Left ventricle myocardium inferior (tissue), 1 donor: ENCODE measurements around the gene FBN1. TPM values are rescaled to one million over a fixed set of nuclear protein-coding genes. Genes with fewer than 3 reads are reported as not detected.

Experiments used
- DNase-seq: peaks from one replicate; pipeline ENCODE4 v3.0.0-alpha.2; 2020
- H3K27ac ChIP-seq: fragments of 200-600 bp; replicated peaks from 2 replicates; pipeline ENCODE4 v1.8.0; 2021
- H3K27me3 ChIP-seq: fragments of 200-600 bp; 2 replicates; pipeline ENCODE4 v1.8.0; 2021; ENCODE audit warnings: low read depth
- H3K36me3 ChIP-seq: fragments of 200-600 bp; 2 replicates; pipeline ENCODE4 v1.8.0; 2021
- H3K4me1 ChIP-seq: fragments of 200-600 bp; 2 replicates; pipeline ENCODE4 v1.8.0; 2021
- H3K4me3 ChIP-seq: fragments of 200-600 bp; 2 replicates; pipeline ENCODE4 v1.8.0; 2021; ENCODE audit warnings: mild to moderate bottlenecking, moderate library complexity
- H3K9me3 ChIP-seq: fragments of 200-600 bp; replicated peaks from 2 replicates; pipeline ENCODE4 v1.8.0; 2021
- intact Hi-C: fragments of 100-400 bp; cut with micrococcal nuclease; formaldehyde crosslinking; loops from one replicate; pipeline ENCODE4 v1.11.0; 2022
- total RNA-seq: library from RNA; stranded (reverse); fragmentation: NEBNext Ultra II Directional; extraction: Animal tissue kit (Norgen Biotek cat#: 25700); gene quantifications from one replicate; pipeline ENCODE4 v1.2.1, GENCODE V29; 2021
- TF ChIP-seq, protein P1 (sequence below): fragments of 200-600 bp; IDR thresholded peaks from 2 replicates; pipeline ENCODE4 v1.8.0; 2021; ENCODE audit warnings: antibody characterized with exemption, mild to moderate bottlenecking, borderline replicate concordance
- donor health status: DM: no; HTN: yes; CAD: no; lungs with severe emphysema.

FBN1 gene
- total RNA-seq, 1 donor from 2014 or later = 45.5 TPM

DNA sequence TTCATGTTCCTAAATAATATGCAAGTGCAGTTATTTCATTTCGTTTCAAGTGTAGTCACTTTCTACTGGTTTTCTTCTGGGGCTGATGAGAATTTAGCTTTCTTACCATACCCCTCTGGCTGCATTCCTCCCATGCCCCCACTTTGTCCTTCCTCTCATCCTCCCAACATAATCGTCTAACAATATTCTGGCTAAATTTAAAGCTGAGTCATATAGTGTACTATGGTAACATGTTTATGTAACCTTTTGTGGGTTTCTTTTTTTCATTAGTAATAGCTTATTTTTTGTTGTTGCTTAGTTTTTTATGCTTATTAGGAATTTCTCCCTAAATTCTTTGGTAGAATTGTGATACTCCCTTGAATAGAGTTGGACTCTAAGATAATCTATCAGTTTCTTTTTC lies 283.8 kb downstream of the FBN1 start:
- H3K4me3 ChIP-seq = no peak overlapping the region
- no peaks in the 10 kb centered on the region for H3K36me3 ChIP-seq
- TF ChIP-seq, protein P1, sequence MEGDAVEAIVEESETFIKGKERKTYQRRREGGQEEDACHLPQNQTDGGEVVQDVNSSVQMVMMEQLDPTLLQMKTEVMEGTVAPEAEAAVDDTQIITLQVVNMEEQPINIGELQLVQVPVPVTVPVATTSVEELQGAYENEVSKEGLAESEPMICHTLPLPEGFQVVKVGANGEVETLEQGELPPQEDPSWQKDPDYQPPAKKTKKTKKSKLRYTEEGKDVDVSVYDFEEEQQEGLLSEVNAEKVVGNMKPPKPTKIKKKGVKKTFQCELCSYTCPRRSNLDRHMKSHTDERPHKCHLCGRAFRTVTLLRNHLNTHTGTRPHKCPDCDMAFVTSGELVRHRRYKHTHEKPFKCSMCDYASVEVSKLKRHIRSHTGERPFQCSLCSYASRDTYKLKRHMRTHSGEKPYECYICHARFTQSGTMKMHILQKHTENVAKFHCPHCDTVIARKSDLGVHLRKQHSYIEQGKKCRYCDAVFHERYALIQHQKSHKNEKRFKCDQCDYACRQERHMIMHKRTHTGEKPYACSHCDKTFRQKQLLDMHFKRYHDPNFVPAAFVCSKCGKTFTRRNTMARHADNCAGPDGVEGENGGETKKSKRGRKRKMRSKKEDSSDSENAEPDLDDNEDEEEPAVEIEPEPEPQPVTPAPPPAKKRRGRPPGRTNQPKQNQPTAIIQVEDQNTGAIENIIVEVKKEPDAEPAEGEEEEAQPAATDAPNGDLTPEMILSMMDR = no peak
- no peaks in the 10 kb centered on the region for H3K9me3 ChIP-seq
- H3K4me1 ChIP-seq = peaks cover 14% of the 10 kb centered on the region
- no peak for DNase-seq
- intact Hi-C loops = no loop called here
- H3K27ac ChIP-seq = no peak overlapping the region
- H3K27me3 ChIP-seq = no peaks in the 10 kb centered on the region

DNA sequence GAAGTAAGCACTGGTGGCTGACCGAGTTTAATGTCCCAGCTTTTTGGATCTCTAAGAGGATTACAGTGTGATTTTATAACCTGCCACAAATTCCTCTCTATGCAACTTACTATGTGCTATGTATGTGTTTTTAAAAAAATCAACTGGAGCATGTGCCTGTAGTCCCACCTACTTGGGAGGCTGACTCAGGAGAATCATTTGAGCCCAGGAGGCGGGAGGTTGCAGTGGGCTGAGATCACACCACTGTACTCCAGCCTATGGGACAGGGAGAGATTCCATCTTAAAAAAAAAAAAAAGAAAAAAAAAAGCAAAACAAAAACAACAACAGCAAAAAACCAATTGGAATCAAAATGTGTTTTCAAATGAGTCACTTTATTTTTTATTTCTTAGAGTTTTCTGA lies 284.7 kb downstream of the FBN1 start:
- Histone ChIP-seq H3K4me3 (no peak overlapping the region), H3K9me3 (no peaks in the 10 kb centered on the region), H3K36me3 (no peaks in the 10 kb centered on the region), H3K4me1 (peaks cover 14% of the 10 kb centered on the region), H3K27me3 (no peaks in the 10 kb centered on the region), H3K27ac (no peak overlapping the region)
- TF ChIP-seq, protein P1 = no peak
- DNase-seq = no peak
- intact Hi-C loops = no loop called here

Other genes with a start within 250 kb of the FBN1 start
- gene CEP152, start 165.4 kb upstream of the FBN1 start, total RNA-seq = 1.3 TPM
- 227 TPM for gene EID1, start 232.4 kb upstream of the FBN1 start, total RNA-seq